Nephron progenitor cell (in vitro differentiated cells): ENCODE measurements around the gene ZNF581.

Experiments
- DNase-seq: peaks from one replicate; pipeline ENCODE4 v3.0.0; 2021
- H3K27ac Mint-ChIP-seq: 2 replicates; pipeline ENCODE4 v1.8.0; 2021; ENCODE audit warnings: mild to moderate bottlenecking, moderate library complexity, mixed read lengths
- H3K27me3 Mint-ChIP-seq: 2 replicates; pipeline ENCODE4 v1.8.0; 2021; ENCODE audit warnings: mild to moderate bottlenecking, low read depth, mixed read lengths; ENCODE audit not compliant: poor library complexity
- H3K36me3 Mint-ChIP-seq: 2 replicates; pipeline ENCODE4 v1.8.0; 2021; ENCODE audit warnings: low read depth, mixed read lengths
- H3K4me1 Mint-ChIP-seq: 2 replicates; pipeline ENCODE4 v1.8.0; 2021; ENCODE audit warnings: mixed read lengths
- H3K4me3 Mint-ChIP-seq: 2 replicates; pipeline ENCODE4 v1.8.0; 2021; ENCODE audit warnings: mild to moderate bottlenecking, moderate library complexity, mixed read lengths
- H3K9me3 Mint-ChIP-seq: 2 replicates; pipeline ENCODE4 v1.8.0; 2021; ENCODE audit warnings: mild to moderate bottlenecking, moderate library complexity, mixed read lengths
- CTCF ChIP-seq: fragments of 200-600 bp; sonication (generic); IDR thresholded peaks from 2 replicates; pipeline ENCODE4 v1.5.0; 2021; ENCODE audit warnings: antibody characterized with exemption

ZNF581 gene

DNA sequence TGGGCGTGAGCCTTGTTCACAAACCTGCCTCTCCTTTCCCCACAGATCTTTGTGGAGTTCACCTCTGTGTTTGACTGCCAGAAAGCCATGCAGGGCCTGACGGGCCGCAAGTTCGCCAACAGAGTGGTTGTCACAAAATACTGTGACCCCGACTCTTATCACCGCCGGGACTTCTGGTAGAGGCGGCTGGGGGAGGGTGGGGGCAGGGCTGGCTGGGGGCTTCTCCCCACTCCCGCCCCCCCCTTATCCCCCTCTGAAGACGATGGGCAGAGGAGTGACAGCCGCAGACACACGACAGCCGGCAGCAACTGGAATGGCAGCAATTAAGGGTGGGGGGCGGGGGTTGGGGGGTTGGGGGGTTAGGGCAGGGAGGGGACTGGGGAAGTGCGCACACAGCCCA is 30.4 kb downstream of the ZNF581 start:
- TF ChIP-seq CTCF = no peak
- no peak for DNase-seq
- H3K36me3 Mint-ChIP-seq = peaks cover 37% of the 10 kb centered on the region
- H3K4me1 Mint-ChIP-seq = peaks cover 62% of the 10 kb centered on the region
- H3K4me3 Mint-ChIP-seq = peak overlapping the region; percentile 58
- H3K27ac Mint-ChIP-seq = peak overlapping the region; percentile 92
- H3K27me3 Mint-ChIP-seq = peaks cover 3% of the 10 kb centered on the region
- H3K9me3 Mint-ChIP-seq = no peaks in the 10 kb centered on the region

DNA sequence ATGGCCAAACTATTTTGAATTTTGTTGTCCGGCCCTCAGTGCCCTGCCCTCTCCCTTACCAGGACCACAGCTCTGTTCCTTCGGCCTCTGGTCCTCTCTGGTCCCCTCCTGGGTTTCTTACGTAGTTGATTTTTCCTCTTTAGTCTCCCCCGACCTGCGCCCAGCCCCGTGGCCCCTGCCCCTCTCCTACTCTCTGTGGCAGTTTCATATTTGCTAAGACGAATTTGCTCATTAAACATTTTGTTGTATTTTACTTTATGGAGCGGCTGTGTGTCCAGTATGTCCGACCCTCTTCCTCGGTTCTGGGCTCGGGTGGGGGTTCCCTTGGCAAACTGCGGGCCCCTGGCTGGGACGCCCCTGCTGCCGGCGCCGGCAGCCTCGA is 31.0 kb downstream of the ZNF581 start:
- no peak for TF ChIP-seq CTCF
- Mint-ChIP-seq H3K4me3 (peak overlapping the region; percentile 82), H3K27me3 (peaks cover 3% of the 10 kb centered on the region), H3K27ac (peak overlapping the region; percentile 98), H3K4me1 (peaks cover 62% of the 10 kb centered on the region), H3K36me3 (peaks cover 42% of the 10 kb centered on the region), H3K9me3 (no peaks in the 10 kb centered on the region)
- peak; percentile 19 for DNase-seq

DNA sequence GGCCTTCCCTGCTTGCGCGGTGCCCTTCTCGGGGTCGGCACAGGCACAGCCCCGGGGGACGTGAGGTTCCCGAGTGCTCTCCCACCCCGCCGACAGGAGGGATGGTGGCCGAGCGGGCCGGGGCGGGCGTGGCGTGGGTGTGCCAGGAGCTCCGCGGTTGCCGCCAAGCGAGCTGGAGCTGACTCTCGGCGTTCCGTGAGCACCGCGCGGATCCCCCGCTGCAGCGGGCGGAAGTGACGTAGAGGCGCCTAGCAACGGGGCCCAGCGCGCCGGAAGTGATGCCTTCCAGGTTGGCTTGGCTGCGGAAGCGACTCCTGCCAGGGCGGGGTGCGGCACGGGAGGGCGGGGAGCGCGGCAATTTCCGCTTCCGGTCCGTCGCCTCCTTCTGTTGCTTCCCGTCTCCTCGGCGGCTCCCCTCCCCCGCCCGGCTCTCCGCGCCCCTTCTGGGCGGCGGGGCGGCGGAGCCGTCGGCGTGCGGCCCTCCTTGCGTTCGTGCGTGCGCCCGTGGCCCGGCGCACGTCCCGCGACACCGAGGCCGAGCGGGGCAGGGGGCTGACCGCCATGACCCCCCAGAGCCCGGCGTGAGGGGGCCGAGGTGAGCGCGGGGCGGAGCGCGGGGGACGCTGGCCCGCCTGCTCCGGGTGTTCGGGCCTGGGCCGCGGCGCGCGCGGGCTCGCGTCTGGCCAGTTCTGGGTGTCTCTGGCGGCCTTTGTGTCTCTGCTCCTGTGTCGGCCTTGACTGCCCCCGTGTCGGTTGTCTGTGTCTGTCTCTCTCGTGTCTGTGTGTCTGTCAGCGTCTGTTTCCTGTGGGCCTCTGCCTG is 31.6 kb downstream of the ZNF581 start, which contains the start of gene EPN1:
Gene EPN1, plus strand, starts transcription at position 386 of the 820 bp plus-strand sequence. CDS start 3,402 bp downstream, outside the sequence.
- H3K4me3 Mint-ChIP-seq = peak within 1 kb of the TSS; percentile 98
- H3K27ac Mint-ChIP-seq = peak within 1 kb of the TSS; percentile 98
- no peak for TF ChIP-seq CTCF
- H3K27me3 Mint-ChIP-seq = peaks cover 3% of the 10 kb centered on the region
- peaks cover 46% of the 10 kb centered on the region for H3K36me3 Mint-ChIP-seq
- peak; percentile 98 for DNase-seq
- no peaks in the 10 kb centered on the region for H3K9me3 Mint-ChIP-seq
- H3K4me1 Mint-ChIP-seq = peaks cover 62% of the 10 kb centered on the region

DNA sequence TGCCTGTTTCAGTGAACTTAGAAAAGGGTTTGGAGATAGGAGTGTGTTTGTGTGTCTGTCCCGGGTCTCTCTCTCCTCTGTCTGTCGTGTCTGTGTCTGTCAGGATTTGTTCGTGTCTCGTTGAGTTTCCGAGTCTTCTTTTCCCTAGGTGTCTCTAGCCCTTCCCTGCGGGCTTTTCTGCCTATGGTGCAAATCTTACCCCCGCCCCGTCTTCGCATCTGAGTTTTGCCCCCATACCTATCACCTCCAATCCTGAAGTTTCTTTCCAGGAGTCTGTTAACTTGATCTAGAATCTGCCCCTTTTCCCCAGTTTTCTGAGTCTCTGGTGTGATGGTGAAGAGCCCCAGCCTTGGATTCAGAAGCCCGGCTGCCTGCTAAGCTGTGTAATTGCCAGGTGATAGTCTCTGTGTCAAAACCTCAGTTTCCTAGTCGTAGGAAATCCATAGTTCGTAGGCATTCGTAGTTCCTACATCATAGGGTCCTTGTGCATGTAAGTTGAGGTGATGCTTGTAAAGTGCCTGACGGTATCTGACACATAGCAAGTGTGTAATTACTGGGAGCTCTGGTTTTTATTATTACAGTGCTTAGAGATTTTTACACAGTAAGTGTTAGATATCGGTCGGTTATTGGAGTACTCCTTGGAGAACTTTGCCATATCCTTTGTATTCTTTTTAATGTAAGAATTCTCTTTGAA is 32.4 kb downstream of the ZNF581 start:
- Mint-ChIP-seq H3K36me3 (peaks cover 45% of the 10 kb centered on the region), H3K4me3 (peak overlapping the region; percentile 98), H3K27me3 (peaks cover 3% of the 10 kb centered on the region), H3K9me3 (no peaks in the 10 kb centered on the region), H3K27ac (peak overlapping the region; percentile 97), H3K4me1 (peaks cover 57% of the 10 kb centered on the region)
- no peak for DNase-seq
- no peak for TF ChIP-seq CTCF

DNA sequence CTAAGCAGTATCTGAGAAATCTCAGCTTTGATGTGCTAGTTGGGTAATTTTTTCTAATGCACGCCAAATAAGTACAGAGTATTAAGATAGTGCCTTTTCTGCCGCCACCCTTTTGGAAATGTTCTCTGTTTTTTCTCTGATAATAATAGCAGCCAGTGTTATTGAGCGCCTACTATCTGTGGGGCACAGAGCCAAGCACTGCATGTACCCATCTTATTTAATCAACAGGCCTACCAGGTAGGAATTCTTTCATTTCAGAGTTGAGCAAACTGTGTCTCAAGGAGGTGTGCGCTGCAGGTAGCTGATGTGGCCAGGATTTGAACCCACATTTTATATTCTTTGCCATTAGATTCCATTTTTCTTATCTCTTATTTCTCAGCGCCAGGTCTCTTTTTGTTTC is 32.9 kb downstream of the ZNF581 start:
- H3K9me3 Mint-ChIP-seq = no peaks in the 10 kb centered on the region
- H3K27ac Mint-ChIP-seq = peak overlapping the region; percentile 16
- H3K27me3 Mint-ChIP-seq = peaks cover 1% of the 10 kb centered on the region
- no peak for DNase-seq
- peak overlapping the region; percentile 98 for H3K4me3 Mint-ChIP-seq
- peaks cover 39% of the 10 kb centered on the region for H3K36me3 Mint-ChIP-seq
- no peak for TF ChIP-seq CTCF
- peaks cover 51% of the 10 kb centered on the region for H3K4me1 Mint-ChIP-seq
